ENCODE measurements around the gene NAAA.

DNA sequence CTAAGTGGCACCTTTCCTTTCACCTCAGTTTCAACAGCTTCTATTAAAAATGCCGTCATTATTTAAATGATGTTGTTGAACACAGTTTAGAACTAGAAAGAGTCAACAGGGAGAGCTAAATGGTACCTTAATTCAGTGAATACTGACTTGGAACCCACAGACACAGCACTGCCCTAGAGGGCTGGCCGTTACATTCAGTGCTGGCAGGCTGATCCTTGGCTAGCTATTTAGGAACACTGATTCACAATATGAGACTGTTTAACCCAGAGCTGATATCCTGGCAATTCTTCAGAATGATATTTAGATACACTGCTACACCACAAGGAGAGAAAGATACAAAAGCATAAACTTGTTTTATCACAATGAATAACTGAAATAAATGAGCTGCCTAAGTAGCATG lies 12.7 kb upstream of the NAAA start:
- TF ChIP-seq RARB (CRISPR knock-in tag; IDR thresholded peaks at IDR 0.05), result no peak
- no peak for TF ChIP-seq ZNF8 (CRISPR knock-in tag; IDR thresholded peaks at IDR 0.05)
- no peak for TF ChIP-seq CREB5 (CRISPR knock-in tag; IDR thresholded peaks at IDR 0.05; ENCODE audit: low read depth)
- no peak for TF ChIP-seq TOX (CRISPR knock-in tag; IDR thresholded peaks at IDR 0.05; ENCODE audit: borderline replicate concordance)
- TF ChIP-seq, protein P1, sequence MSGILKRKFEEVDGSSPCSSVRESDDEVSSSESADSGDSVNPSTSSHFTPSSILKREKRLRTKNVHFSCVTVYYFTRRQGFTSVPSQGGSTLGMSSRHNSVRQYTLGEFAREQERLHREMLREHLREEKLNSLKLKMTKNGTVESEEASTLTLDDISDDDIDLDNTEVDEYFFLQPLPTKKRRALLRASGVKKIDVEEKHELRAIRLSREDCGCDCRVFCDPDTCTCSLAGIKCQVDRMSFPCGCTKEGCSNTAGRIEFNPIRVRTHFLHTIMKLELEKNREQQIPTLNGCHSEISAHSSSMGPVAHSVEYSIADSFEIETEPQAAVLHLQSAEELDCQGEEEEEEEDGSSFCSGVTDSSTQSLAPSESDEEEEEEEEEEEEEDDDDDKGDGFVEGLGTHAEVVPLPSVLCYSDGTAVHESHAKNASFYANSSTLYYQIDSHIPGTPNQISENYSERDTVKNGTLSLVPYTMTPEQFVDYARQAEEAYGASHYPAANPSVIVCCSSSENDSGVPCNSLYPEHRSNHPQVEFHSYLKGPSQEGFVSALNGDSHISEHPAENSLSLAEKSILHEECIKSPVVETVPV (CRISPR knock-in tag; IDR thresholded peaks at IDR 0.05), result no peak
- TF ChIP-seq TCF4 (CRISPR knock-in tag; IDR thresholded peaks at IDR 0.05; ENCODE audit: borderline replicate concordance), result no peak
- no peak for TF ChIP-seq ZFP30 (CRISPR knock-in tag; IDR thresholded peaks at IDR 0.05)
- no peak for TF ChIP-seq ZFP3 (CRISPR knock-in tag; IDR thresholded peaks at IDR 0.05)
- TF ChIP-seq PATZ1 (CRISPR knock-in tag; IDR thresholded peaks at IDR 0.05; ENCODE audit: borderline replicate concordance), result no peak
